ENCODE measurements around the gene AOAH.

DNA sequence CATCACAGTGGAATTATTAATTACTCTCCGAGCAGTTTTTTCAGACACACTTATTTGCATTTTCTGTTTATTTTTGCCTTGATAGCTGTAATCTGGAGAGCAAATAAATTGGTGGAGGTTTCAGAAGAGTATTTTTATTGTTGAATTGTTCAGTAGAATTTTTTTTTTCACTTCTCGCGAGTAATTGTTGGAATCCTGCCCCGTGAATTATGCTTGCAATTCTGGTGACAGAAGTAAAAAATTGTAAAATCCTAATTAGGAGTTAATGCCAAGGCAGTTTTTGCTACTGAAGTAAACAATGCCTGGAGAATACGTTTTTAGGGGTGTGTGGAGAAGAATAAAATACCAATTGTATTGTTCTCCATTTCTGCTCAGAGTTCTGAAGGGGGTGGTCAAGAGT, 88.2 kb downstream of the AOAH start:
- TF ChIP-seq, protein P1, sequence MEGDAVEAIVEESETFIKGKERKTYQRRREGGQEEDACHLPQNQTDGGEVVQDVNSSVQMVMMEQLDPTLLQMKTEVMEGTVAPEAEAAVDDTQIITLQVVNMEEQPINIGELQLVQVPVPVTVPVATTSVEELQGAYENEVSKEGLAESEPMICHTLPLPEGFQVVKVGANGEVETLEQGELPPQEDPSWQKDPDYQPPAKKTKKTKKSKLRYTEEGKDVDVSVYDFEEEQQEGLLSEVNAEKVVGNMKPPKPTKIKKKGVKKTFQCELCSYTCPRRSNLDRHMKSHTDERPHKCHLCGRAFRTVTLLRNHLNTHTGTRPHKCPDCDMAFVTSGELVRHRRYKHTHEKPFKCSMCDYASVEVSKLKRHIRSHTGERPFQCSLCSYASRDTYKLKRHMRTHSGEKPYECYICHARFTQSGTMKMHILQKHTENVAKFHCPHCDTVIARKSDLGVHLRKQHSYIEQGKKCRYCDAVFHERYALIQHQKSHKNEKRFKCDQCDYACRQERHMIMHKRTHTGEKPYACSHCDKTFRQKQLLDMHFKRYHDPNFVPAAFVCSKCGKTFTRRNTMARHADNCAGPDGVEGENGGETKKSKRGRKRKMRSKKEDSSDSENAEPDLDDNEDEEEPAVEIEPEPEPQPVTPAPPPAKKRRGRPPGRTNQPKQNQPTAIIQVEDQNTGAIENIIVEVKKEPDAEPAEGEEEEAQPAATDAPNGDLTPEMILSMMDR (IDR thresholded peaks at IDR 0.05; ENCODE audit: low read depth, low read length, poor library complexity, severe bottlenecking), result no peak
- no peak for TF ChIP-seq EZH2phosphoT487 (IDR thresholded peaks at IDR 0.05; ENCODE audit: borderline replicate concordance, low read length)

Data from DOHH2 (cell line).